ENCODE data around the gene RNF26. TPM values are rescaled to one million over a fixed set of nuclear protein-coding genes. Genes with fewer than 3 reads are reported as not detected.

The RNF26 gene
- total RNA-seq, 1 experiment from 2014 or later, result 64.3 TPM

- peak overlapping the region; percentile 1; the same call in 1 of the 2 replicates for H3K4me3 ChIP-seq
- no peaks in the 10 kb centered on the region for H3K27me3 ChIP-seq (ENCODE audit: insufficient read depth, low read depth)
- intact Hi-C loops (cut with micrococcal nuclease; ENCODE audit: unreplicated experiment), result loop anchor here (10.0 kb wide), 1 partner anchor 763 kb away; no protein-coding TSS in a partner anchor
- H3K4me1 ChIP-seq (replicated peaks; ENCODE audit: insufficient read depth), result peaks cover 37% of the 10 kb centered on the region
- H3K9me2 ChIP-seq (ENCODE audit: insufficient read depth), result no peaks in the 10 kb centered on the region
- peak overlapping the region; percentile 90 for H3K27ac ChIP-seq
- BruUV-seq (replicated peaks), result no TSS peak
- POLR2A ChIA-PET (ENCODE audit: unreplicated experiment), result no interaction called here
- no peaks in the 10 kb centered on the region for H3K36me3 ChIP-seq (ENCODE audit: low read depth)
- no peak for DNase-seq
- CTCF ChIA-PET, result interaction anchor here (1.4 kb wide), 2 partner anchors 11 to 19 kb away, joined by 3 to 4 read pairs; no protein-coding TSS in a partner anchor
- H3K79me2 ChIP-seq (ENCODE audit: low read depth), result no peaks in the 10 kb centered on the region
- no peaks in the 10 kb centered on the region for H3K9me3 ChIP-seq (ENCODE audit: insufficient read depth, low read depth)
- no peaks in the 10 kb centered on the region for H4K20me1 ChIP-seq (ENCODE audit: insufficient read depth)
- H2AFZ ChIP-seq, result no peak overlapping the region
- H3F3A ChIP-seq (ENCODE audit: insufficient read depth, low read depth), result peaks cover 27% of the 10 kb centered on the region
- no peak for TF ChIP-seq EZH2 (IDR thresholded peaks at IDR 0.05; ENCODE audit: low read depth)
- no peak for TF ChIP-seq CTCF (conservative IDR thresholded peaks at IDR 0.05)
- peak overlapping the region; percentile 52 for H3K4me2 ChIP-seq
Measured at GRCh38 chr11:119361941-119362725, 27.8 kb downstream of the RNF26 start.

- H3K36me3 ChIP-seq (ENCODE audit: low read depth), result no peaks in the 10 kb centered on the region
- H3K4me1 ChIP-seq (replicated peaks; ENCODE audit: insufficient read depth), result peaks cover 37% of the 10 kb centered on the region
- intact Hi-C loops (cut with micrococcal nuclease; ENCODE audit: unreplicated experiment), result loop anchor here (10.0 kb wide), 1 partner anchor 762 kb away; no protein-coding TSS in a partner anchor
- no peak overlapping the region for H3K4me3 ChIP-seq
- no peaks in the 10 kb centered on the region for H3K27me3 ChIP-seq (ENCODE audit: insufficient read depth, low read depth)
- ChIA-PET CTCF (no interaction called here), POLR2A (ENCODE audit: unreplicated experiment) (no interaction called here)
- DNase-seq, result no peak
- no TSS peak for BruUV-seq (replicated peaks)
- no peak overlapping the region for H2AFZ ChIP-seq
- peak overlapping the region; percentile 52; the same call in 1 of the 2 replicates for H3K4me2 ChIP-seq
- no peaks in the 10 kb centered on the region for H3K9me3 ChIP-seq (ENCODE audit: insufficient read depth, low read depth)
- no peak overlapping the region for H3K27ac ChIP-seq
- no peaks in the 10 kb centered on the region for H4K20me1 ChIP-seq (ENCODE audit: insufficient read depth)
- no peaks in the 10 kb centered on the region for H3K79me2 ChIP-seq (ENCODE audit: low read depth)
- H3K9me2 ChIP-seq (ENCODE audit: insufficient read depth), result no peaks in the 10 kb centered on the region
- peaks cover 27% of the 10 kb centered on the region for H3F3A ChIP-seq (ENCODE audit: insufficient read depth, low read depth)
- TF ChIP-seq EZH2 (IDR thresholded peaks at IDR 0.05; ENCODE audit: low read depth), result no peak
- no peak for TF ChIP-seq CTCF (conservative IDR thresholded peaks at IDR 0.05)
Measured at GRCh38 chr11:119362741-119363080, 28.4 kb downstream of the RNF26 start.

- BruUV-seq (replicated peaks), result TSS peak; percentile 30
- POLR2A ChIA-PET (ENCODE audit: unreplicated experiment), result no interaction called here
- H3K79me2 ChIP-seq (ENCODE audit: low read depth), result no peaks in the 10 kb centered on the region
- intact Hi-C loops (cut with micrococcal nuclease; ENCODE audit: unreplicated experiment), result loop anchor here (10.0 kb wide), 1 partner anchor 762 kb away; no protein-coding TSS in a partner anchor
- H3K27me3 ChIP-seq (ENCODE audit: insufficient read depth, low read depth), result no peaks in the 10 kb centered on the region
- no peaks in the 10 kb centered on the region for H3K9me3 ChIP-seq (ENCODE audit: insufficient read depth, low read depth)
- no peak overlapping the region for H3K27ac ChIP-seq
- no peak for DNase-seq
- peaks cover 40% of the 10 kb centered on the region for H3K4me1 ChIP-seq (replicated peaks; ENCODE audit: insufficient read depth)
- CTCF ChIA-PET, result no interaction called here
- H4K20me1 ChIP-seq (ENCODE audit: insufficient read depth), result no peaks in the 10 kb centered on the region
- TF ChIP-seq EZH2 (IDR thresholded peaks at IDR 0.05; ENCODE audit: low read depth), result no peak
- TF ChIP-seq CTCF (conservative IDR thresholded peaks at IDR 0.05), result no peak
- H3K36me3 ChIP-seq (ENCODE audit: low read depth), result no peaks in the 10 kb centered on the region
- no peak overlapping the region for H2AFZ ChIP-seq
- H3F3A ChIP-seq (ENCODE audit: insufficient read depth, low read depth), result peaks cover 28% of the 10 kb centered on the region
- H3K4me2 ChIP-seq, result peak overlapping the region; percentile 74
- peak overlapping the region; percentile 36; the same call in 1 of the 2 replicates for H3K4me3 ChIP-seq
- H3K9me2 ChIP-seq (ENCODE audit: insufficient read depth), result no peaks in the 10 kb centered on the region
Measured at GRCh38 chr11:119363081-119363850, 28.9 kb downstream of the RNF26 start.

Data from PC-9 (cell line).